HepG2 (cell line): ENCODE measurements around the gene TRPM6. TPM values are rescaled to one million over a fixed set of nuclear protein-coding genes. Genes with fewer than 3 reads are reported as not detected.

Experiments used
- PAWR ChIP-seq: sonication (generic); formaldehyde crosslinking; IDR thresholded peaks from 2 replicates; pipeline ENCODE4 v1.4.0; 2020; ENCODE audit warnings: missing genetic modification reagents, mild to moderate bottlenecking, borderline replicate concordance
- polyA plus RNA-seq, 8 experiments: library from polyadenylated mRNA; depleted of rRNA in 3 of 8; stranded (reverse) in 7 of 8; unstranded in 1 of 8; fragments of >200 nt; fragmentation: Illumina TruSeq in 4 of 8; extraction: Trizol in 4 of 8; gene quantifications; 2 replicates each; pipeline versions ENCODE4 v1.2.1 to v1.2.3, GENCODE V29; 2011 to 2016; ENCODE audit warnings: low read depth in 4 of 8, missing spikeins in 1 of 8, mixed read lengths in 1 of 8; ENCODE audit not compliant: insufficient read depth in 1 of 8
- total RNA-seq, 5 experiments: library from RNA; depleted of rRNA; stranded (reverse); fragments of >200 nt; fragmentation: Illumina TruSeq; extraction: Trizol; gene quantifications; 2 replicates each; pipeline ENCODE4 v1.2.3, GENCODE V29; 2016; ENCODE audit warnings: low read depth in 1 of 5
- TF ChIP-seq, protein P1 (sequence below): sonication (generic); formaldehyde crosslinking; IDR thresholded peaks from 2 replicates; pipeline ENCODE4 v1.9.0; 2021; ENCODE audit warnings: mild to moderate bottlenecking, missing genetic modification reagents
- TF ChIP-seq, protein P2 (sequence below): sonication (generic); formaldehyde crosslinking; IDR thresholded peaks from 2 replicates; pipeline ENCODE4 v1.4.0; 2020; ENCODE audit warnings: low read depth, missing genetic modification reagents

Gene TRPM6
- total and polyA plus RNA-seq, 2 of the 13 experiments (the other 11 are each of a cell fraction or from before 2014, with no cell fraction given), result 0.01 to 0.09 TPM

DNA sequence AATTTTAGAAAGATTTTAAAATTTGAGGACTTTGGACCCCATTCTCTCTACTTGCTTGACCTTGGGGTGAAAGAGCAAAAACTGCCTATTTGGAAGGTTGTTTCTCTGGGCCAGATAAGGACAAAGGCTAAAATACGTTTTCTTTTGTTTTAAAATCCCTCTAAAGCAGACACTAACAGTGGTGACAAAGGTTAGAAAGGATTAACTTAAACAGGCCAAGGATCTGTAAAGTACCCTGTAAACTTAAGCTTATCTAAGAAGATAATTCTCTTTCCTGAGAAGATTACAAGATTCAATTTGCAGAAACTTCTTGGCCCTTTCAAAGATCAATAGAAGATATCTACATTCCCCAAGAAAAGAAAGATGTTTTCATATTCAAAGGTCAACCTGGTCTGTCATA lies 12.1 kb downstream of the TRPM6 start (continued):
- TF ChIP-seq, protein P1, sequence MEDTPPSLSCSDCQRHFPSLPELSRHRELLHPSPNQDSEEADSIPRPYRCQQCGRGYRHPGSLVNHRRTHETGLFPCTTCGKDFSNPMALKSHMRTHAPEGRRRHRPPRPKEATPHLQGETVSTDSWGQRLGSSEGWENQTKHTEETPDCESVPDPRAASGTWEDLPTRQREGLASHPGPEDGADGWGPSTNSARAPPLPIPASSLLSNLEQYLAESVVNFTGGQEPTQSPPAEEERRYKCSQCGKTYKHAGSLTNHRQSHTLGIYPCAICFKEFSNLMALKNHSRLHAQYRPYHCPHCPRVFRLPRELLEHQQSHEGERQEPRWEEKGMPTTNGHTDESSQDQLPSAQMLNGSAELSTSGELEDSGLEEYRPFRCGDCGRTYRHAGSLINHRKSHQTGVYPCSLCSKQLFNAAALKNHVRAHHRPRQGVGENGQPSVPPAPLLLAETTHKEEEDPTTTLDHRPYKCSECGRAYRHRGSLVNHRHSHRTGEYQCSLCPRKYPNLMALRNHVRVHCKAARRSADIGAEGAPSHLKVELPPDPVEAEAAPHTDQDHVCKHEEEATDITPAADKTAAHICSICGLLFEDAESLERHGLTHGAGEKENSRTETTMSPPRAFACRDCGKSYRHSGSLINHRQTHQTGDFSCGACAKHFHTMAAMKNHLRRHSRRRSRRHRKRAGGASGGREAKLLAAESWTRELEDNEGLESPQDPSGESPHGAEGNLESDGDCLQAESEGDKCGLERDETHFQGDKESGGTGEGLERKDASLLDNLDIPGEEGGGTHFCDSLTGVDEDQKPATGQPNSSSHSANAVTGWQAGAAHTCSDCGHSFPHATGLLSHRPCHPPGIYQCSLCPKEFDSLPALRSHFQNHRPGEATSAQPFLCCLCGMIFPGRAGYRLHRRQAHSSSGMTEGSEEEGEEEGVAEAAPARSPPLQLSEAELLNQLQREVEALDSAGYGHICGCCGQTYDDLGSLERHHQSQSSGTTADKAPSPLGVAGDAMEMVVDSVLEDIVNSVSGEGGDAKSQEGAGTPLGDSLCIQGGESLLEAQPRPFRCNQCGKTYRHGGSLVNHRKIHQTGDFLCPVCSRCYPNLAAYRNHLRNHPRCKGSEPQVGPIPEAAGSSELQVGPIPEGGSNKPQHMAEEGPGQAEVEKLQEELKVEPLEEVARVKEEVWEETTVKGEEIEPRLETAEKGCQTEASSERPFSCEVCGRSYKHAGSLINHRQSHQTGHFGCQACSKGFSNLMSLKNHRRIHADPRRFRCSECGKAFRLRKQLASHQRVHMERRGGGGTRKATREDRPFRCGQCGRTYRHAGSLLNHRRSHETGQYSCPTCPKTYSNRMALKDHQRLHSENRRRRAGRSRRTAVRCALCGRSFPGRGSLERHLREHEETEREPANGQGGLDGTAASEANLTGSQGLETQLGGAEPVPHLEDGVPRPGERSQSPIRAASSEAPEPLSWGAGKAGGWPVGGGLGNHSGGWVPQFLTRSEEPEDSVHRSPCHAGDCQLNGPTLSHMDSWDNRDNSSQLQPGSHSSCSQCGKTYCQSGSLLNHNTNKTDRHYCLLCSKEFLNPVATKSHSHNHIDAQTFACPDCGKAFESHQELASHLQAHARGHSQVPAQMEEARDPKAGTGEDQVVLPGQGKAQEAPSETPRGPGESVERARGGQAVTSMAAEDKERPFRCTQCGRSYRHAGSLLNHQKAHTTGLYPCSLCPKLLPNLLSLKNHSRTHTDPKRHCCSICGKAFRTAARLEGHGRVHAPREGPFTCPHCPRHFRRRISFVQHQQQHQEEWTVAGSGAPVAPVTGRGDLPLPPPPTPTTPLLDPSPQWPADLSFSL, result no peak
- TF ChIP-seq, protein P2, sequence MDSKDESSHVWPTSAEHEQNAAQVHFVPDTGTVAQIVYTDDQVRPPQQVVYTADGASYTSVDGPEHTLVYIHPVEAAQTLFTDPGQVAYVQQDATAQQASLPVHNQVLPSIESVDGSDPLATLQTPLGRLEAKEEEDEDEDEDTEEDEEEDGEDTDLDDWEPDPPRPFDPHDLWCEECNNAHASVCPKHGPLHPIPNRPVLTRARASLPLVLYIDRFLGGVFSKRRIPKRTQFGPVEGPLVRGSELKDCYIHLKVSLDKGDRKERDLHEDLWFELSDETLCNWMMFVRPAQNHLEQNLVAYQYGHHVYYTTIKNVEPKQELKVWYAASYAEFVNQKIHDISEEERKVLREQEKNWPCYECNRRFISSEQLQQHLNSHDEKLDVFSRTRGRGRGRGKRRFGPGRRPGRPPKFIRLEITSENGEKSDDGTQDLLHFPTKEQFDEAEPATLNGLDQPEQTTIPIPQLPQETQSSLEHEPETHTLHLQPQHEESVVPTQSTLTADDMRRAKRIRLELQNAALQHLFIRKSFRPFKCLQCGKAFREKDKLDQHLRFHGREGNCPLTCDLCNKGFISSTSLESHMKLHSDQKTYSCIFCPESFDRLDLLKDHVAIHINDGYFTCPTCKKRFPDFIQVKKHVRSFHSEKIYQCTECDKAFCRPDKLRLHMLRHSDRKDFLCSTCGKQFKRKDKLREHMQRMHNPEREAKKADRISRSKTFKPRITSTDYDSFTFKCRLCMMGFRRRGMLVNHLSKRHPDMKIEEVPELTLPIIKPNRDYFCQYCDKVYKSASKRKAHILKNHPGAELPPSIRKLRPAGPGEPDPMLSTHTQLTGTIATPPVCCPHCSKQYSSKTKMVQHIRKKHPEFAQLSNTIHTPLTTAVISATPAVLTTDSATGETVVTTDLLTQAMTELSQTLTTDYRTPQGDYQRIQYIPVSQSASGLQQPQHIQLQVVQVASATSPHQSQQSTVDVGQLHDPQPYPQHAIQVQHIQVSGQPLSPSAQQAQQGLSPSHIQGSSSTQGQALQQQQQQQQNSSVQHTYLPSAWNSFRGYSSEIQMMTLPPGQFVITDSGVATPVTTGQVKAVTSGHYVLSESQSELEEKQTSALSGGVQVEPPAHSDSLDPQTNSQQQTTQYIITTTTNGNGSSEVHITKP (CRISPR knock-in tag), result no peak
- no peak for TF ChIP-seq PAWR
